Mesangial cell (primary cell): ENCODE measurements around the gene ENC1. TPM values are rescaled to one million over a fixed set of nuclear protein-coding genes. Genes with fewer than 3 reads are reported as not detected.

ENCODE experiments used
- total RNA-seq: library from RNA; depleted of rRNA; stranded (reverse); fragments of >200 nt; gene quantifications from 2 replicates; pipeline ENCODE4 v1.2.3, GENCODE V29; 2015

The ENC1 gene, protein sequence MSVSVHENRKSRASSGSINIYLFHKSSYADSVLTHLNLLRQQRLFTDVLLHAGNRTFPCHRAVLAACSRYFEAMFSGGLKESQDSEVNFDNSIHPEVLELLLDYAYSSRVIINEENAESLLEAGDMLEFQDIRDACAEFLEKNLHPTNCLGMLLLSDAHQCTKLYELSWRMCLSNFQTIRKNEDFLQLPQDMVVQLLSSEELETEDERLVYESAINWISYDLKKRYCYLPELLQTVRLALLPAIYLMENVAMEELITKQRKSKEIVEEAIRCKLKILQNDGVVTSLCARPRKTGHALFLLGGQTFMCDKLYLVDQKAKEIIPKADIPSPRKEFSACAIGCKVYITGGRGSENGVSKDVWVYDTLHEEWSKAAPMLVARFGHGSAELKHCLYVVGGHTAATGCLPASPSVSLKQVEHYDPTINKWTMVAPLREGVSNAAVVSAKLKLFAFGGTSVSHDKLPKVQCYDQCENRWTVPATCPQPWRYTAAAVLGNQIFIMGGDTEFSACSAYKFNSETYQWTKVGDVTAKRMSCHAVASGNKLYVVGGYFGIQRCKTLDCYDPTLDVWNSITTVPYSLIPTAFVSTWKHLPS
- 120 and 167 TPM in 2 replicates for total RNA-seq

GRCh38 chr5:74640450-74640953 is at the start of gene ENC1:
Gene ENC1 (minus strand): TSS chr5:74640728. CDS start chr5:74636485, 4,243 bp downstream.

DNA sequence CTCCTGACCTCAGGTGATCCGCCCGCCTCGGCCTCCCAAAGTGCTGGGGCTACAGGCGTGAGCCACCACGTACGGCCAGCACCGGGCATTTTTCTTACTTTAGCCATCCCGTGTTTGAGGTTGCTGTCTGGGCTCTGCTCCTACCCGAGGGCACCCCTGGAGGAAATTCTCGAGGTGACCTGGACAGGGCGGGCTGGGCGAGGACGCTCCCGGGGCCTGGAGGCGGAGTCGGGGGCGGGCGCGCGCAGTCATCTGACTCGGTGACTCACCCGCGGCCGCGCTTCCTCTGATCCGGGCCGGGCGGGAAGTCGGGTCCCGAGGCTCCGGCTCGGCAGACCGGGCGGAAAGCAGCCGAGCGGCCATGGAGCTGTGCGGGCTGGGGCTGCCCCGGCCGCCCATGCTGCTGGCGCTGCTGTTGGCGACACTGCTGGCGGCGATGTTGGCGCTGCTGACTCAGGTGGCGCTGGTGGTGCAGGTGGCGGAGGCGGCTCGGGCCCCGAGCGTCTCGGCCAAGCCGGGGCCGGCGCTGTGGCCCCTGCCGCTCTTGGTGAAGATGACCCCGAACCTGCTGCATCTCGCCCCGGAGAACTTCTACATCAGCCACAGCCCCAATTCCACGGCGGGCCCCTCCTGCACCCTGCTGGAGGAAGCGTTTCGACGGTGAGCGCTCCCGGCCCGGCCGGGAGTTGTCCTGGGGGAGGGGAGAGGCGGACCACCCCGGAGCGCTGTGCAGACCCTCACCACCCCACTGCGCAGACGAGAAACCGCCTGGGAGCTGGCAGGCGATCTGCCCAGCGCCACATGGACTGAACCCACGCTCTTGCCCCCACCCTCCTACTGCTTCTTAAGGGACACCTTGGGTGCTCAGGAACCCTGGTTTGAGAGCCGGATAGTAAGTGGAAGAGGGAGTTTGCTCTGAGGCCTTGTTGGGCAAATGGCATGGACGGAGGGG is 44.6 kb upstream of the ENC1 start, which contains the start of gene HEXB:
TSS of gene HEXB (plus strand) at position 334 of the 952 bp plus-strand sequence. CDS start at position 362, 28 bp downstream.

Other genes starting within 250 kb of the ENC1 start
- 116 and 196 TPM in 2 replicates for gene HEXB, start 44.5 kb upstream of the ENC1 start, total RNA-seq
- gene GFM2, start 126.4 kb upstream of the ENC1 start, total RNA-seq, result 22.8 and 24.6 TPM in 2 replicates
- gene NSA2, start 126.5 kb upstream of the ENC1 start, total RNA-seq, result 13.3 and 14.5 TPM in 2 replicates
- 4.3 and 9.8 TPM in 2 replicates for gene FAM169A, start 225.7 kb upstream of the ENC1 start, total RNA-seq